Left ventricle myocardium inferior (tissue), 1 donor: ENCODE results near the gene CXorf65. TPM values are rescaled to one million over a fixed set of nuclear protein-coding genes. Genes with fewer than 3 reads are reported as not detected.
A peak's percentile ranks its signal among the peaks of the same experiment; 100 is the strongest.

Source experiments
- DNase-seq: peaks from one replicate; pipeline ENCODE4 v3.0.0-alpha.2; 2020
- H3K27ac ChIP-seq: fragments of 200-600 bp; replicated peaks from 2 replicates; pipeline ENCODE4 v1.8.0; 2021
- H3K27me3 ChIP-seq: fragments of 200-600 bp; 2 replicates; pipeline ENCODE4 v1.8.0; 2021; ENCODE audit warnings: low read depth
- H3K36me3 ChIP-seq: fragments of 200-600 bp; 2 replicates; pipeline ENCODE4 v1.8.0; 2021
- H3K4me1 ChIP-seq: fragments of 200-600 bp; 2 replicates; pipeline ENCODE4 v1.8.0; 2021
- H3K4me3 ChIP-seq: fragments of 200-600 bp; 2 replicates; pipeline ENCODE4 v1.8.0; 2021; ENCODE audit warnings: mild to moderate bottlenecking, moderate library complexity
- H3K9me3 ChIP-seq: fragments of 200-600 bp; replicated peaks from 2 replicates; pipeline ENCODE4 v1.8.0; 2021
- intact Hi-C: fragments of 100-400 bp; cut with micrococcal nuclease; formaldehyde crosslinking; loops from one replicate; pipeline ENCODE4 v1.11.0; 2022
- total RNA-seq: library from RNA; stranded (reverse); fragmentation: NEBNext Ultra II Directional; extraction: Animal tissue kit (Norgen Biotek cat#: 25700); gene quantifications from one replicate; pipeline ENCODE4 v1.2.1, GENCODE V29; 2021
- TF ChIP-seq, protein P1 (sequence below): fragments of 200-600 bp; IDR thresholded peaks from 2 replicates; pipeline ENCODE4 v1.8.0; 2021; ENCODE audit warnings: antibody characterized with exemption, mild to moderate bottlenecking, borderline replicate concordance
- donor health status: DM: no; HTN: yes; CAD: no; lungs with severe emphysema.

The CXorf65 gene
- total RNA-seq, 1 donor from 2014 or later, result not detected

DNA sequence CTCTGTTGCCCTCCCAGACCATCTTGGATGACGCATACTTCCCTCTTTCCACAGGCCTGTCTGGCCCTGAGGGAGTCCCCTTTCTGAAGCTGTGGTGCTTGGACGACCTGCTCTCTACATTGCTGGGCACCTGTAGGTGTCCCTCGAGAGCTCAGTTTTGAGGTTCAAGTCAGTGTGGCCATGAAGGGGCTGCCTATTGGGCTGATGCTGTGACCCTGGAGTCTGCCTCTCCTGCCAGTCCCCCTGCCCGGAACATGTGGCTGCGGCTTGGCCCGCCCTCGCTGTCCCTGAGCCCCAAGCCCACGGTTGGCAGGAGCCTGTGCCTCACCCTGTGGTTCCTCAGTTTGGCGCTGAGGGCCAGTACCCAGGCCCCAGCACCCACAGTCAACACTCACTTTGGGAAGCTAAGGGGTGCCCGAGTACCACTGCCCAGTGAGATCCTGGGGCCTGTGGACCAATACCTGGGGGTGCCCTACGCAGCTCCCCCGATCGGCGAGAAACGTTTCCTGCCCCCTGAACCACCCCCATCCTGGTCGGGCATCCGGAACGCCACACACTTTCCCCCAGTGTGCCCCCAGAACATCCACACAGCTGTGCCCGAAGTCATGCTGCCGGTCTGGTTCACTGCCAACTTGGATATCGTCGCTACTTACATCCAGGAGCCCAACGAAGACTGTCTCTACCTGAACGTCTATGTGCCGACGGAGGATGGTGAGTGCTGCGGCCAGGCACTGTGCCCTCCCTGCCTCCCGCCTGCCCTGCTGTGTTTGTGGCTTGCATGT is 41.1 kb upstream of the CXorf65 start:
- TF ChIP-seq, protein P1, sequence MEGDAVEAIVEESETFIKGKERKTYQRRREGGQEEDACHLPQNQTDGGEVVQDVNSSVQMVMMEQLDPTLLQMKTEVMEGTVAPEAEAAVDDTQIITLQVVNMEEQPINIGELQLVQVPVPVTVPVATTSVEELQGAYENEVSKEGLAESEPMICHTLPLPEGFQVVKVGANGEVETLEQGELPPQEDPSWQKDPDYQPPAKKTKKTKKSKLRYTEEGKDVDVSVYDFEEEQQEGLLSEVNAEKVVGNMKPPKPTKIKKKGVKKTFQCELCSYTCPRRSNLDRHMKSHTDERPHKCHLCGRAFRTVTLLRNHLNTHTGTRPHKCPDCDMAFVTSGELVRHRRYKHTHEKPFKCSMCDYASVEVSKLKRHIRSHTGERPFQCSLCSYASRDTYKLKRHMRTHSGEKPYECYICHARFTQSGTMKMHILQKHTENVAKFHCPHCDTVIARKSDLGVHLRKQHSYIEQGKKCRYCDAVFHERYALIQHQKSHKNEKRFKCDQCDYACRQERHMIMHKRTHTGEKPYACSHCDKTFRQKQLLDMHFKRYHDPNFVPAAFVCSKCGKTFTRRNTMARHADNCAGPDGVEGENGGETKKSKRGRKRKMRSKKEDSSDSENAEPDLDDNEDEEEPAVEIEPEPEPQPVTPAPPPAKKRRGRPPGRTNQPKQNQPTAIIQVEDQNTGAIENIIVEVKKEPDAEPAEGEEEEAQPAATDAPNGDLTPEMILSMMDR, result no peak
- no peak for DNase-seq
- Histone ChIP-seq H3K4me1 (peaks cover 6% of the 10 kb centered on the region), H3K4me3 (no peak overlapping the region), H3K27ac (no peak overlapping the region), H3K9me3 (no peaks in the 10 kb centered on the region), H3K27me3 (no peaks in the 10 kb centered on the region), H3K36me3 (no peaks in the 10 kb centered on the region)
- intact Hi-C loops, result no loop called here

DNA sequence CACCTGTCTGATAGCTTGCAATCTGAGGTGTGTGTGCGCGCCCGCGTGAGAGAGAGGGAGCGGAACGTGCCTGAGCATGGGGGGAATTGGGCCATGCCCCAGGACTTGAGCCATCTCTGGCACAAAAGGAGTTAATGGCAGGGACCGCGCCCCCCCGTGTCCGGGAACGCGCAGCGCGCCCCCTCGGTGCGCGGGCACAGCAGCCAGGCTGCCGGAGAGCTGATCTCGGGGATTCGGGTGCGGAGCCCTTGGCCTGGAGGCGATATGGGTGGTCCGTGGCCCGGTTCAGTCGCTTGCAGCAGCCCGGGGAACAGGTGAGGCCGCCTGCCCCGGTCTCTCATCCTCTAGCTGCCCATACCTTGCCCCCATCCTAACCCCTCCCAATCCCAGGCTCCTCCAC is 38.1 kb upstream of the CXorf65 start, which contains the start of gene NLGN3:
TSS of gene NLGN3 (plus strand) at position 191 of the 400 bp plus-strand sequence. CDS start 2,909 bp downstream, outside the sequence.
- H3K36me3 ChIP-seq, result peaks cover 7% of the 10 kb centered on the region
- H3K27ac ChIP-seq, result no peak within 1 kb of the TSS
- intact Hi-C loops, result no loop called here
- DNase-seq, result no peak
- H3K27me3 ChIP-seq, result no peaks in the 10 kb centered on the region
- TF ChIP-seq, protein P1, result no peak
- H3K4me3 ChIP-seq, result peak within 1 kb of the TSS; percentile 44
- peaks cover 6% of the 10 kb centered on the region for H3K4me1 ChIP-seq
- H3K9me3 ChIP-seq, result no peaks in the 10 kb centered on the region

DNA sequence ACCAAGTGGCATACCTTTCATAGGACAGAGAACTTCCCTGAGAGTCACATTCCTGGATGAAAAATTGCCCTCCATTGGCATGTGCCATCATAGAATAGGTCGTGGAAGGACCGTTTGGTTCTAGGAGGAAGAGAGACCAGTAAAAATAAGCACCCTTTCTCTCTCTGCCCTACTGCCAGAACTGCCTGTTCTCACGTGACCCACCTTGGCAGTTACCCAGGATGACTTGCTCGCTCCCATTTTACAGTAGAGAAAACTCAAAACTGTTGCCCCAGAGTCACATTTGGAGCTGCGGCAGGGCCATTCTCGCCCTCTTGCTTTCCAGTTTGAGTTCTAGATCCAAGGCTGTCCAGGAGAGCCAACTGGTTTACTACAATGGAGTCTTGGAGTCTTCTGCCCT is 37.0 kb upstream of the CXorf65 start:
- peaks cover 6% of the 10 kb centered on the region for H3K4me1 ChIP-seq
- intact Hi-C loops, result no loop called here
- TF ChIP-seq, protein P1, result no peak
- H3K36me3 ChIP-seq, result peaks cover 16% of the 10 kb centered on the region
- H3K4me3 ChIP-seq, result no peak overlapping the region
- H3K9me3 ChIP-seq, result no peaks in the 10 kb centered on the region
- H3K27ac ChIP-seq, result no peak overlapping the region
- H3K27me3 ChIP-seq, result no peaks in the 10 kb centered on the region
- DNase-seq, result peak; percentile 29

DNA sequence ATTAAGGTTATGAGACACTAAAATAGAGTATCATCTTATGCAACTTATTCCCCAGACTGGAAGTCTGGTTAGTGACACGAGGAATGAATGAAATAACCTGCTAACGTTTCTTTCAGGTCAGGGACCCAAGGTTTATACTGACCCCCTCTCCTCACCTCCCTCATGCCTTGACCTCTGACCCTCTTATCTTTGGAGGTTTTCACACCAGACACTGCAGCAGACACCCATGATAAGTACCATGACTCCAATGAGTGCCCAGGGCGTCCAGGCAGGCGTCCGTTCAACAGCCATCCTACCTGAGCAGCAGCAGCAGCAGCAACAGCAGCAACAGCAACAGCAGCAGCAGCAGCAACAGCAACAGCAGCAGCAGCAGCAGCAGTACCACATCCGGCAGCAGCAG is 33.9 kb upstream of the CXorf65 start:
- no peak overlapping the region for H3K27ac ChIP-seq
- no peak overlapping the region for H3K4me3 ChIP-seq
- intact Hi-C loops, result no loop called here
- TF ChIP-seq, protein P1, result no peak
- H3K36me3 ChIP-seq, result peaks cover 46% of the 10 kb centered on the region
- no peaks in the 10 kb centered on the region for H3K27me3 ChIP-seq
- no peak for DNase-seq
- no peaks in the 10 kb centered on the region for H3K9me3 ChIP-seq
- H3K4me1 ChIP-seq, result peaks cover 6% of the 10 kb centered on the region

DNA sequence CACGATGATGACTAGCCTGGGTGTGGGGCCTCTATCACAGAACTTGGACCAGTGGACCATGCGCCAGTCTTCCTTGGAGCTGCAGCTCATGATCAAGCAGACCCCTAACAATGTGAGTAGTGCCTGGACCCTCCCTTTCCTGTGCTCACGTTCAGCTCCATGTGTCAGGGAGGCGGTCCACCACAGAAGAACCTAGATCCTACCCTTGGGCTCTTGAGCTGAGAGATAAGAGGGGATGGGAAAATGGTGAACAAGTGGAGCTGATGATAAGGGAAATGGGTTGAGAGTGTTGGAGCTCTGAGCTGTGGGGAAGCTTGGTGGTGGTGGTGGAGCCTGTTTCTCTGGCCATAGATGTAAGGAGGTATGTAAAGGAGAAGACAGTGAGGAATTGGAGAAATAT is 25.0 kb upstream of the CXorf65 start:
- Histone ChIP-seq H3K27ac (no peak overlapping the region), H3K9me3 (no peaks in the 10 kb centered on the region), H3K4me3 (no peak overlapping the region), H3K27me3 (no peaks in the 10 kb centered on the region), H3K36me3 (peaks cover 76% of the 10 kb centered on the region), H3K4me1 (no peaks in the 10 kb centered on the region)
- intact Hi-C loops, result no loop called here
- no peak for DNase-seq
- TF ChIP-seq, protein P1, result no peak
